Measurements from ENCODE around the gene GALNT8.

GALNT8 gene

DNA sequence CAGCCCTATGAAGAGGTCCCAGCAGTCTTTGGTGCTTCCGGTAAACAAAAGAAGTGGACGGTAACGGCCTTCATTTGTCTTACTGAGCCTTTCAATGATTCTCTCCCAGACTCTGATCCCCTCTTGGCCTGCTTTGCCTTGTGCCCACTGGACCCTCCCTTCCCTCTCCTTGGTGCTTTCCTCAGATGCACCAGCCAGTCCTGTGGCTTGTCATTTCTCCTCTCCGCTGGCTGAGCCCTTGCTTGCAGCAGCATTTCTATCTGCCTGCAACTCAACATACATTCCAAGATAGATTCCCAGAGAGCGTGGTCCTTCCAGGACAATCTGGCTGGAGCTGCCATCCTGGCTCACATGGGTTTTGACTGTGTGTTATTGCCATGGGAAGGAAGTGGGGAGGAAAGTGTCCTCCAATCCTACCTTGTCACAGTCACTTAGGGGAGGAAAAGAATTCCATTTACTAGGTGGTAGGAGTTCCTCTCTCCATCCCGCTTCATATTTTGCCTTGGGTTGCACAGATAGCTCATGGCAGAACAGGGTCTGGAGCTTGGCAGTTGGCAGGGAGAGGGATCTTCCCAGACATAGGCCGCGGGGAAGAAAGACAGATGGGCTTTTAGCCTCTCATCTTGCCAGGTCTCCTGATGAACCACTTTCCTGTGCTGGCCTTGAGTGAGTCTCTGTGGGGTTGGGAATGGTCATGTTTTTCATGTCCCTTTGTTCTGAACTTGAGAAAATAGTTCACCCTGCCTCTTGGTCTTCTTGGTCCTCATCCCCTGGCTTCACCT is 96.7 kb downstream of the GALNT8 start:
- Mint-ChIP-seq H3K27me3 (peaks cover 14% of the 10 kb centered on the region), H3K4me1 (ENCODE audit: low read depth) (peaks cover 15% of the 10 kb centered on the region), H3K36me3 (ENCODE audit: low read depth) (no peaks in the 10 kb centered on the region)

DNA sequence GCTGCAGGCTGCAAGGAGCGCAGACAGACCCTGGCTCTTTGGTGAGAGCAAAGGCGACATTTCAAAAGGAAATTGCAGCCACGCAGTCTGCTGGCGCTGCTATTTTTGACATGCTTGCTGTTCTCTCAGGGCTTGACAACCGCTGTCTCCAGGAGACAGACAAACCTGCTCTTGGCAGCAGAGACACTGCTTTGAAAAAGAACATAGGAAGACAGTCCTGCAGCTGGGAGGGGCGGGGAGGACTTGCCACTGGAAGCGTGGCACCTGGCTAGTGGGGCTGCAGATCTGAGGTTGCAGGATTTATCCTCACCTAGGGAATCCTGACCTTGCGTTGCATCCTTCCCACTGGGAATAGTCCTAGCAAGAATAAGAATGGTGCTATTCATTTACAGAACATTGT is 97.7 kb downstream of the GALNT8 start:
- H3K4me3 Mint-ChIP-seq = no peak overlapping the region
- H3K27me3 Mint-ChIP-seq = peaks cover 12% of the 10 kb centered on the region
- no peaks in the 10 kb centered on the region for H3K36me3 Mint-ChIP-seq (ENCODE audit: low read depth)
- no peaks in the 10 kb centered on the region for H3K9me3 Mint-ChIP-seq
- intact Hi-C loops (cut with micrococcal nuclease) = no loop called here
- no peak overlapping the region for H3K27ac Mint-ChIP-seq
- H3K4me1 Mint-ChIP-seq (ENCODE audit: low read depth) = peaks cover 15% of the 10 kb centered on the region

More for the DNA sequence above, 96.7 kb downstream of the GALNT8 start:
- intact Hi-C loops (cut with micrococcal nuclease) = no loop called here
- no peak overlapping the region for H3K4me3 Mint-ChIP-seq
- H3K9me3 Mint-ChIP-seq = no peaks in the 10 kb centered on the region
- H3K27ac Mint-ChIP-seq = no peak overlapping the region

DNA sequence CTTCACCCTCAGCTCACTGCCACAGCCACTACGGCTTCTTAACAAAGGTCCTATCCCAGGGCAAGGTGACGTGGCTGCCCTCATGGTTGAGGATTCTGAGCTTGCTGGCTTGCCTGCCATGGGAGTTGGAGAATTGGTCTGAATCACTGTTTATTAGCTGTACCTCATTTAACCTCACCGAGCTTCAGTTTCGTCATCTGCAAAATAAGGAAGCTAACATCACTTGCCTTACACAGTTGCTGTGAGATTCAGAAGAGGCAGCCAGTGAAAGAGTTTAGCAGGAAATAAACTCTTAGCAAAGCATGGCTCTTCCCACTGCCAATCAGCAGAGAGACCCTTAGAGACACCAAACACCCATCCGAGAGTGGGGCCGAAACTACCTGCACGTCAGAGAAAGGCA is 99.5 kb downstream of the GALNT8 start:
- H3K36me3 Mint-ChIP-seq (ENCODE audit: low read depth) = no peaks in the 10 kb centered on the region

DNA sequence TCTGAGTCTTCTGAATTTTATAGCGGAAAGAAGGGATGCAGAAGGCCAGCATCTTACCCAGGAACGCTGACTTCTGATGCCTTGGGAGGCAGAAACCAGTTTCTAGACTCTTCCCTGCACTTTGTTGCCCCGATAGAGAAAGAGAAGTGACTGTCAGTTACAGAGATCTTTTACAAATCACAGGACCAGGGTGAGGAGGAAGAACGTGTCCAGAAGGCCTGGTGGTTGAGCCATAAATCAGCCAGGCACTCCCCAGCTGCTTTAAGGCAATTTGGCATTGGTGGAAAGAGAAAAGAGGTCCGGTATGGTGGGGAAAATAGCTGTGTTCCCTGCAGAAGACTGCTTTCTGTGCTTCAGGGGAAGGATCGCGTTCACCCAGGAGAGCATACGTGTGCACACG is 100.8 kb downstream of the GALNT8 start:
- Mint-ChIP-seq H3K4me3 (no peak overlapping the region), H3K4me1 (ENCODE audit: low read depth) (peaks cover 29% of the 10 kb centered on the region), H3K36me3 (ENCODE audit: low read depth) (no peaks in the 10 kb centered on the region), H3K27me3 (peaks cover 6% of the 10 kb centered on the region), H3K27ac (no peak overlapping the region), H3K9me3 (no peaks in the 10 kb centered on the region)
- intact Hi-C loops (cut with micrococcal nuclease) = no loop called here

More for the DNA sequence above, 99.5 kb downstream of the GALNT8 start:
- Mint-ChIP-seq H3K4me1 (ENCODE audit: low read depth) (peaks cover 18% of the 10 kb centered on the region), H3K27me3 (peaks cover 10% of the 10 kb centered on the region), H3K4me3 (no peak overlapping the region), H3K27ac (no peak overlapping the region), H3K9me3 (no peaks in the 10 kb centered on the region)
- intact Hi-C loops (cut with micrococcal nuclease) = no loop called here

Measured in dendritic cell treated with granulocyte-macrophage colony-stimulating factor and Interleukin-4, amounts not matched to agents 40 ng/mL and 50 ng/mL, for 4 days (primary cell).